HepG2 (cell line): Measurements from ENCODE around the gene SLC4A2. TPM values are rescaled to one million over a fixed set of nuclear protein-coding genes. Genes with fewer than 3 reads are reported as not detected.

Experiments used
- AGO2 ChIP-seq: fragments of 200-400 bp; formaldehyde crosslinking; optimal IDR thresholded peaks from 2 replicates; pipeline ENCODE3; 2017; ENCODE audit warnings: mild to moderate bottlenecking, low read depth, low read length, moderate library complexity
- AKAP8 ChIP-seq: sonication (generic); formaldehyde crosslinking; IDR thresholded peaks from 2 replicates; pipeline ENCODE4 v1.5.1; 2020; ENCODE audit warnings: mild to moderate bottlenecking, missing genetic modification reagents
- BCL6 ChIP-seq: IDR thresholded peaks from 2 replicates; pipeline ENCODE4 v1.6.1; 2016; ENCODE audit warnings: missing genetic modification reagents, missing compliant biosample characterization
- CAMTA2 ChIP-seq: sonication (generic); formaldehyde crosslinking; IDR thresholded peaks from 2 replicates; pipeline ENCODE4 v1.4.0; 2020; ENCODE audit warnings: mild to moderate bottlenecking, missing genetic modification reagents, borderline replicate concordance
- EP300 ChIP-seq, 3 experiments: sonication (generic) in 1 of 3; formaldehyde crosslinking in 1 of 3; IDR thresholded peaks; 2 replicates each; pipeline versions ENCODE4 v1.5.1 to v1.6.1; 2011 to 2020; ENCODE audit warnings: low read depth in 2 of 3, low read length in 2 of 3, borderline replicate concordance in 1 of 3, improper control_type of control experiment in 1 of 3, mild to moderate bottlenecking in 1 of 3, missing genetic modification reagents in 1 of 3, moderate library complexity in 1 of 3
- FOSL2 ChIP-seq: sonication (generic); formaldehyde crosslinking; IDR thresholded peaks from 2 replicates; pipeline ENCODE4 v1.4.0; 2020; ENCODE audit warnings: missing genetic modification reagents
- FOXK1 ChIP-seq: sonication (generic); formaldehyde crosslinking; IDR thresholded peaks from 2 replicates; pipeline ENCODE4 v1.4.0; 2020; ENCODE audit warnings: low read depth, missing genetic modification reagents, borderline replicate concordance
- GATAD2A ChIP-seq: IDR thresholded peaks from 2 replicates; pipeline ENCODE4 v1.6.1; 2016
- HDAC1 ChIP-seq: sonication (generic); formaldehyde crosslinking; IDR thresholded peaks from 2 replicates; pipeline ENCODE4 v1.5.1; 2020; ENCODE audit warnings: mild to moderate bottlenecking, missing genetic modification reagents
- KLF16 ChIP-seq, 2 experiments: sonication (generic) in 1 of 2; formaldehyde crosslinking in 1 of 2; IDR thresholded peaks; 2 replicates each; pipeline versions ENCODE4 v1.6.1 to v1.8.0; 2016 to 2023; ENCODE audit warnings: missing genetic modification reagents in 2 of 2, missing compliant biosample characterization in 1 of 2
- LCORL ChIP-seq, 2 experiments: fragments of 450-650 bp in 1 of 2; sonication (generic) in 1 of 2; formaldehyde crosslinking in 1 of 2; IDR thresholded peaks; 2 replicates each; pipeline versions ENCODE4 v1.5.0 to v1.6.1; 2017 to 2020; ENCODE audit warnings: antibody characterized with exemption in 1 of 2, missing genetic modification reagents in 1 of 2
- MTA1 ChIP-seq: sonication (generic); formaldehyde crosslinking; IDR thresholded peaks from 2 replicates; pipeline ENCODE4 v1.4.0; 2020; ENCODE audit warnings: missing genetic modification reagents, mild to moderate bottlenecking, borderline replicate concordance
- NFKB2 ChIP-seq: sonication (generic); formaldehyde crosslinking; IDR thresholded peaks from 2 replicates; pipeline ENCODE4 v1.4.0; 2020; ENCODE audit warnings: missing genetic modification reagents, borderline replicate concordance
- PAWR ChIP-seq: sonication (generic); formaldehyde crosslinking; IDR thresholded peaks from 2 replicates; pipeline ENCODE4 v1.4.0; 2020; ENCODE audit warnings: missing genetic modification reagents, mild to moderate bottlenecking, borderline replicate concordance
- PCBP2 ChIP-seq: fragments of 200-400 bp; formaldehyde crosslinking; optimal IDR thresholded peaks from 2 replicates; pipeline ENCODE3; 2018; ENCODE audit warnings: low read length, low read depth; ENCODE audit not compliant: poor library complexity, severe bottlenecking
- SIN3A ChIP-seq: IDR thresholded peaks from 2 replicates; pipeline ENCODE4 v1.6.1; 2011; ENCODE audit warnings: low read depth, mild to moderate bottlenecking, control low read depth, low read length, borderline replicate concordance
- SOX5 ChIP-seq: IDR thresholded peaks from 2 replicates; pipeline ENCODE4 v1.6.1; 2016; ENCODE audit warnings: borderline replicate concordance
- SPEN ChIP-seq: sonication (generic); formaldehyde crosslinking; IDR thresholded peaks from 2 replicates; pipeline ENCODE4 v1.5.1; 2020; ENCODE audit warnings: low read depth, mild to moderate bottlenecking, missing genetic modification reagents
- THAP11 ChIP-seq: IDR thresholded peaks from 2 replicates; pipeline ENCODE4 v1.6.1; 2016; ENCODE audit warnings: missing biosample characterization, missing genetic modification reagents
- ZNF350 ChIP-seq: sonication (generic); formaldehyde crosslinking; IDR thresholded peaks from 2 replicates; pipeline ENCODE4 v1.4.0; 2020; ENCODE audit warnings: mild to moderate bottlenecking, low read depth, missing genetic modification reagents, borderline replicate concordance
- ZNF430 ChIP-seq: sonication (generic); formaldehyde crosslinking; IDR thresholded peaks from 2 replicates; pipeline ENCODE4 v1.9.0; 2021; ENCODE audit warnings: mild to moderate bottlenecking, missing genetic modification reagents
- ZNF605 ChIP-seq: sonication (generic); formaldehyde crosslinking; IDR thresholded peaks from 2 replicates; pipeline ENCODE4 v1.8.0; 2022; ENCODE audit warnings: mild to moderate bottlenecking, missing genetic modification reagents
- ZNF614 ChIP-seq: IDR thresholded peaks from 2 replicates; pipeline ENCODE4 v1.6.1; 2018; ENCODE audit warnings: missing biosample characterization, missing genetic modification reagents, inconsistent platforms, borderline replicate concordance
- polyA plus RNA-seq, 8 experiments: library from polyadenylated mRNA; depleted of rRNA in 3 of 8; stranded (reverse) in 7 of 8; unstranded in 1 of 8; fragments of >200 nt; fragmentation: Illumina TruSeq in 4 of 8; extraction: Trizol in 4 of 8; gene quantifications; 2 replicates each; pipeline versions ENCODE4 v1.2.1 to v1.2.3, GENCODE V29; 2011 to 2016; ENCODE audit warnings: low read depth in 4 of 8, missing spikeins in 1 of 8, mixed read lengths in 1 of 8; ENCODE audit not compliant: insufficient read depth in 1 of 8
- total RNA-seq, 5 experiments: library from RNA; depleted of rRNA; stranded (reverse); fragments of >200 nt; fragmentation: Illumina TruSeq; extraction: Trizol; gene quantifications; 2 replicates each; pipeline ENCODE4 v1.2.3, GENCODE V29; 2016; ENCODE audit warnings: low read depth in 1 of 5
- TF ChIP-seq, protein P1 (sequence below): IDR thresholded peaks from 2 replicates; pipeline ENCODE4 v1.6.1; 2016; ENCODE audit warnings: missing compliant biosample characterization, missing genetic modification reagents, borderline replicate concordance
- TF ChIP-seq, protein P2 (sequence below): sonication (generic); formaldehyde crosslinking; IDR thresholded peaks from 2 replicates; pipeline ENCODE4 v1.5.1; 2020; ENCODE audit warnings: missing genetic modification reagents, mild to moderate bottlenecking, borderline replicate concordance
- TF ChIP-seq, protein P3 (sequence below): sonication (generic); formaldehyde crosslinking; IDR thresholded peaks from 2 replicates; pipeline ENCODE4 v1.5.0; 2020; ENCODE audit warnings: missing genetic modification reagents

Gene SLC4A2
- total and polyA plus RNA-seq, 2 of the 13 experiments (the other 11 are each of a cell fraction or from before 2014, with no cell fraction given): 51.9 to 73.4 TPM

DNA sequence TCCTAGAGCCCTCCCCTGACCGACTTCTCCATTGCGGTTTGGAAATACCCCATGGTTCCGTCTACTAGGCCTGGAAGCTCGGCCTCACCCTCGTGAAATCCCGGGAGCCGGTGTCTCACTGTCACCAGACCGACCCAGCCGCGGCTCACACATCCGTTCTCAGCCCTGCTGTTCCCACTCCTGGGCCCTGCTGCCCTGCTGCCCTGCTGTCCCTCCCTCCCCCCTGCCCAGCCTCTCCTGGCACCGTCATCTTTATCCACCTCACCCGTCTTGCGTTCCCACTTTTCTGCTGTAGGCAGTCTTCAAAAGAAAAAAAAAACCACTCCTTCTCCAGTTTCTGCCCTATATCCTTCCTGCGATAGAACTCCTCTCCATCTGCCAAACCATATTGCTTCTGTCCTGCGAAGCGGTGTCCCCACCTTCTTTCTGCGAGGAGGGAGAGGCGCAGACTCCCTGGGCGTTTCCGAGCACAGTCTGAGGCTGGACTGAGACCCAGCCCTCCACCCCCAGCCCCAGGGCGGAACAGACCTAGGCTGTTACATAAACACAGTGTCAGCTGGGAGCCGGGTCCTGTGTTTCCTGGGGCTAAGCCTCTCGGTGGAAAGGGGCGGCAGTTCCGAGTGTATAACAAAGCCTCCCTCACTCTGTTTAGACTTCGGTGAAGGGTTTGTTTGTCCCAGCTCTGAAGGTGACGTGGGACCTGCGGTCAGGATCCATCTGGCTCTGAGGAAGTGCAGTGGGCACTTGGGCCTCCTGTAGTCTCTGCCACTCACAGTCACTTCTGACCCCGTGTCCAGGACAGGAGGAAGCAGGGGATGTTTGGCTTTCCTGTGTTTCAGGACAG, 29.7 kb downstream of the SLC4A2 start (continued):
- TF ChIP-seq, protein P1, sequence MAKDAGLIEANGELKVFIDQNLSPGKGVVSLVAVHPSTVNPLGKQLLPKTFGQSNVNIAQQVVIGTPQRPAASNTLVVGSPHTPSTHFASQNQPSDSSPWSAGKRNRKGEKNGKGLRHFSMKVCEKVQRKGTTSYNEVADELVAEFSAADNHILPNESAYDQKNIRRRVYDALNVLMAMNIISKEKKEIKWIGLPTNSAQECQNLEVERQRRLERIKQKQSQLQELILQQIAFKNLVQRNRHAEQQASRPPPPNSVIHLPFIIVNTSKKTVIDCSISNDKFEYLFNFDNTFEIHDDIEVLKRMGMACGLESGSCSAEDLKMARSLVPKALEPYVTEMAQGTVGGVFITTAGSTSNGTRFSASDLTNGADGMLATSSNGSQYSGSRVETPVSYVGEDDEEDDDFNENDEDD (CRISPR knock-in tag): no peak
- TF ChIP-seq ZNF614 (CRISPR knock-in tag) (peak; percentile 41; the same call in 1 of the 2 replicates), SOX5 (peak; percentile 58; the same call in 1 of the 2 replicates), CAMTA2 (CRISPR knock-in tag) (no peak), EP300 (IDR thresholded peaks at IDR 0.05; ENCODE audit: low read depth in 2 of 2, low read length in 2 of 2) (peak in 1 of 2 experiments; percentile 38; a peak in 1 of 4 replicates), EP300 (CRISPR knock-in tag; IDR thresholded peaks at IDR 0.05; ENCODE audit: borderline replicate concordance) (no peak), SPEN (CRISPR knock-in tag) (no peak), FOSL2 (no peak), KLF16 (CRISPR knock-in tag; IDR thresholded peaks at IDR 0.05) (peak in 1 of 2 experiments; percentile 22; a peak in 1 of 4 replicates), ZNF430 (CRISPR knock-in tag) (no peak), SIN3A (no peak; the same call in 1 of the 2 replicates), PAWR (no peak), FOXK1 (peak; percentile 61; the same call in 1 of the 2 replicates), AKAP8 (CRISPR knock-in tag) (peak; percentile 76; the same call in 1 of the 2 replicates), ZNF350 (0 out of 2 replicates have a peak, but pooled peaks have one; percentile 23), MTA1 (peak; percentile 51; the same call in 1 of the 2 replicates), AGO2 (peak; percentile 28), ZNF605 (CRISPR knock-in tag) (peak; percentile 52; the same call in 1 of the 2 replicates), THAP11 (CRISPR knock-in tag) (peak; percentile 67; the same call in 1 of the 2 replicates), HDAC1 (CRISPR knock-in tag) (peak; percentile 63; the same call in 1 of the 2 replicates), GATAD2A (CRISPR knock-in tag) (peak; percentile 37; the same call in 1 of the 2 replicates), NFKB2 (CRISPR knock-in tag) (0 out of 2 replicates have a peak, but pooled peaks have one; percentile 16), LCORL (IDR thresholded peaks at IDR 0.05) (no peak), LCORL (CRISPR knock-in tag; IDR thresholded peaks at IDR 0.05) (no peak), BCL6 (CRISPR knock-in tag) (peak; percentile 25; the same call in 1 of the 2 replicates), PCBP2 (no peak)
- TF ChIP-seq, protein P2, sequence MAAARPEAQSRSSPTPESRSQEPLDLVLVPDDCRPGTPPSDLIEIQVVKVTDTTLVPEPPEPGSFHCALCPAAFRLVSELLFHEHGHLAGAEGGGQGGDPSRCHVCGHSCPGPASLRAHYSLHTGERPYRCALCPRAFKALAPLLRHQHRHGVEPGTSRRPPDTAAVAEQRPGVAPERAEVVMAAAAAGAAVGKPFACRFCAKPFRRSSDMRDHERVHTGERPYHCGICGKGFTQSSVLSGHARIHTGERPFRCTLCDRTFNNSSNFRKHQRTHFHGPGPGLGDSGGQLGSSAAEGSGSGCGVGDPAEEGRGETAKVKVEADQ (CRISPR knock-in tag): no peak
- TF ChIP-seq, protein P3, sequence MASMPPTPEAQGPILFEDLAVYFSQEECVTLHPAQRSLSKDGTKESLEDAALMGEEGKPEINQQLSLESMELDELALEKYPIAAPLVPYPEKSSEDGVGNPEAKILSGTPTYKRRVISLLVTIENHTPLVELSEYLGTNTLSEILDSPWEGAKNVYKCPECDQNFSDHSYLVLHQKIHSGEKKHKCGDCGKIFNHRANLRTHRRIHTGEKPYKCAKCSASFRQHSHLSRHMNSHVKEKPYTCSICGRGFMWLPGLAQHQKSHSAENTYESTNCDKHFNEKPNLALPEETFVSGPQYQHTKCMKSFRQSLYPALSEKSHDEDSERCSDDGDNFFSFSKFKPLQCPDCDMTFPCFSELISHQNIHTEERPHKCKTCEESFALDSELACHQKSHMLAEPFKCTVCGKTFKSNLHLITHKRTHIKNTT: no peak
